ENCODE data around the gene NPRL2.
"Not testable (repeated sequence)": the region's sequence is repeated elsewhere in the genome, so short reads cannot be mapped to it uniquely, and the experiment has no call there.

Gene NPRL2

GRCh38 chr3:50326182-50326541 lies 24.4 kb downstream of the NPRL2 start:
- FAIRE-seq: no peak

- no peak for FAIRE-seq
Observed at GRCh38 chr3:50325497-50326181, 24.9 kb downstream of the NPRL2 start.

- FAIRE-seq: no peak
Observed at GRCh38 chr3:50325113-50325480, 25.5 kb downstream of the NPRL2 start.

DNA sequence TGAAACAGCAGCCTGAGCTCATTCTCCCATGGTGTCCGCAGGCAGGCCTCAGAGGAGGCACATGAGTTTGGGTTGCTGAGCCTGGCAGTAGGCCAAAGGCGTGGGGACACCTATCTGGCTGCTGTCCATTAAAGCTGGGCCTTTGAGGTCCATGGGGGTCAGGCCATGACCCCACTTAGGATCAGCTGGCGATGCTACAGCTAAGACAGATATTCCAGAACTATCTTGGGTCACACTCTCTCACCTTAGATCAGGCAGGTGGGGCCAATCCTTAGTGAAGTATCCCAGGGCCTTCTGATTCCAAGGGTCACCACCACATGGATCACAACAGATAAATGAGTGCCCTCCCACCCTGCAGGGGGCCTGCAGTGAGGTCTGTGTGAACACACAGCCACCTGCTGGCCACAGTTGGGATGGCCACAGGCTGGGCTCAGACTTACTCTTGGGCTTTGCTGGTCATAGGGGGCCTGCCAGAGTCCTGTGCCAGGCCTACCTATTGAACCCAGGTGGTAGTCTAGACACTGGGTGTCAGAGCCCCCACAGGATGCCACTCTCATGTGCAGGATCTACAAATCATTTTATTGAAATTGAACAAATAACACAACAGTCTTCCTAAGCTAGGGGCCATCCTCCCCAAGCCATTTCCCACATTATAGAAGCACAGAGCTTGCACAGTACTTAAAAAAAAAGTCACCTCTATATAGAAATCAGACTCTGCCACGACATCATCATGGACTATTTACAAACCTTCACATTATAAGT lies 26.0 kb downstream of the NPRL2 start:
- no peak for FAIRE-seq

DNA sequence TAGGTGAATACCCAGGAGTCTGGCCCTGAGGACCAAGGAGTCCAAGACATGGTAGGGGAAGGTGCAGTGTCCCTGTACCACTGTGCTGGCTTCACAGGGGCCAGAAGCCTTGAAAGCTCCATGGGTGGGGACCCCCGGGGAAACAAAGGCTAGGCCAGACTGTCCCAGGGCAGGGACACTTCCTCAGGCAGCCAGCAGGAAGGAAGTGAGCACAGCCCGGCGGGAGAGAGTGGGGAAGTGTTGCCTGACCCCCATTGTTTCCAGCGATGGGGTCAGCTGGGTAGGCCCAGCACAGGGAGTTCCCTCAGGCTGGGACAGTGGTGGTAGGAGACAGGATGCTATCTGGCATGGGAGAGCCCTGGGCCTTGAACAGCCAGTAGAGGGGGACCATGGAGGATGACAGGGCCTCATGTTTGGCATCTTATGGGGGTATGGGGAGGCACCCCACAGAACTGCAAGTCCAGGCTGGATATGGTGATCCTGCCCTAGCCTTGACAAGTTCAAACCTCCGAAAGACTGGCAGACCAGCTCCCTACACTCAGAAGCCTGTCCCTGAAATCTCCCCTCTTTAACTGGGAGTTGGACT lies 26.9 kb downstream of the NPRL2 start:
- FAIRE-seq: no peak

DNA sequence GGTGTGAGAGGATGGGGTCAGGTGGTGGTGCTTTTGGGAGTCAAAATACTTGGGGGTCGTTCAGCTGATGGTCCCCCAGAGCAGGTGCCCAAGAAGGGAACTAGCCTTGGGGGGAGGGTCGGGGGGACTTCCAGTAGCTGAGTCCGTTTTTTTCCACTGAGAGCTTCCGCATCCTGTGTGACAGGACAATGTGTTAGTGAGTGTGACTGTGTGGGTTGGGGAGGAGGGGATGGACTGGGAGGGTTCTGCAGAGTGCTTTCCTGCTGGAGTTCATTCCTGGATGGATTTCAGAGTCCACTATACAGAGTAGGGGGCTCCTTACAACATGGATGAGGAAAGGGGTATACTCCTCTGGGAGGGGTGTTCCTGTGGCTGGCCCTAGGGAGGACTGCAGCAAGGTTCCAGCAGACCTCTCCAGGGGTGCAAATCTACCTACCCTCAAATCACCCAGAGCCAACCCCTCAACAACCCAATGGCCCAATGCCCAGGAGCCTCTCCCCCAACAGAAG lies 27.4 kb downstream of the NPRL2 start:
- no peak for FAIRE-seq

- FAIRE-seq: no peak
Observed at GRCh38 chr3:50322386-50323091, 28.0 kb downstream of the NPRL2 start, which contains the start of gene HYAL2. HYAL2 (minus strand) TSS chr3:50322745; CDS start chr3:50320489, 2,256 bp downstream.

DNA sequence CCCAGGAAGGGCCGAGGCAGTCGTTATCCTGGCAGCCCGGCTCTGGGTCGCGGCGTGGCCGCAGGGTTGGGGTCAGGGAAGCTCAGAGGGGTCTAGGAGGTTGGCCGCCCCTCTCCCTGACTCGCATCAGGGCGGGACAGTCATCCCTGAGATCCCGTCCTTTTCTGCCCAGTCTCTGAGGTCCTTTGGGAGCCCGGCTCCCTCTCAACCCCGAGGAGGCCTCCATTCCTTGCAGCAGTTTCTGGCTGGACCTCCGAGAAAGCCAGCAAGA lies 28.5 kb downstream of the NPRL2 start:
- FAIRE-seq: no peak

- no peak for FAIRE-seq
Observed at GRCh38 chr3:50321336-50322114, 29.1 kb downstream of the NPRL2 start.

GRCh38 chr3:50320853-50321335 lies 29.7 kb downstream of the NPRL2 start:
- FAIRE-seq: no peak

- FAIRE-seq: no peak
Observed at GRCh38 chr3:50319894-50320625, 30.5 kb downstream of the NPRL2 start.

DNA sequence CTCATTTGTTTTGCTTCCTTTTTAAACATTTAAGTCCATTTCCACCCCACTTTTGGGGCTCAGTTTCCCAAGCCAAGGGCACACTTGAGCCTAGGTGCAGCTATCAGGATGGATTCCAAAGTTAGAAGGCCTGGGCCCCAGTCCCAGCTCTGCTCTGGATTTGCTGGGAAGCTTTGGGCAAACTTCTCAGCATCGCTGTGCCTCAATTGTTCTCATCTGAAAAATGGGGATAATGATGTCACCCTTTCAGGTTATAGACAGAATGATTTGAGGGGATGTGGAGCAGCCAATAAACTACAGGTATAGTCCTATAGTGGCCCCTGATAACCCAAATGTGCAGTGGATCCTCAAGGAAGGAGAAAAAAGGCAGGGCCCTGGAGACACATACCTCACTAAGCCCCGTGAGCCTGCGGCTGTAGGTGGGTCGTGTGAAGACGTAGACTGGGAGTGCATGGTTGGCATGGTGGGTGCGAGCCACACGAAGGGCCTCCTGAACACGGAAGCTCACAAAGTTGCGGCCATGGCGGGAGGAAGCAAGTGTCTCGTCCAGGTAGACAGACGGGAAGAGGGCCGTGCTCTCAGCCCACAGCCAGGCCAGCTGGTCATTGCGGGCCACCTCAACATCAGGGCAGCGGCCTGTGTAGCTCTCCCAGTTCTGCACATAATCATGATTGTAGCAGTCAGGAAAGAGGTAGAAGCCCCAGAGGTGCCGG lies 31.2 kb downstream of the NPRL2 start:
- FAIRE-seq: no peak

DNA sequence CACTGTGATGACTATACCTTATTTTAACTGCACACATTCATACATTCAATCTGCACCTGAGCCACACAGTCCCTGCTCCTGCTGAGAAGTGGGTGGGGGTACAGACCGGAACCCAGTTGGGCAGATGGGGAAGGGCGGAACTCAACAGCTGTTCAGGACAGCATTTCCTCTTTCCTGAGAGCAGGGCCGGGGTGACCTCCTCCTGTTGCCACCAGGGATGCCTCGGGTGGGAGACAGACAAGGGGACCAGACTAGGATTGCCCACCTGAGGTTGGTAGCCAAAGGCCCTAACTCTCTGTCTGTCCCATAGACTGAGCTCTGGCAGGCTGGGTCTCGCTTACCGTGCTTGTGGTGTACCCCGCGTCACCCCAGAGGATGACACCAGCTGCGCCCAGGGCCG lies 32.0 kb downstream of the NPRL2 start:
- FAIRE-seq: no peak

GRCh38 chr3:50318163-50318562 lies 32.4 kb downstream of the NPRL2 start:
- no peak for FAIRE-seq

GRCh38 chr3:50317300-50317699 lies 33.3 kb downstream of the NPRL2 start:
- FAIRE-seq: no peak

GRCh38 chr3:50316657-50317242 lies 33.8 kb downstream of the NPRL2 start:
- FAIRE-seq: no peak

GRCh38 chr3:50314816-50315215 lies 35.8 kb downstream of the NPRL2 start:
- FAIRE-seq: no peak

DNA sequence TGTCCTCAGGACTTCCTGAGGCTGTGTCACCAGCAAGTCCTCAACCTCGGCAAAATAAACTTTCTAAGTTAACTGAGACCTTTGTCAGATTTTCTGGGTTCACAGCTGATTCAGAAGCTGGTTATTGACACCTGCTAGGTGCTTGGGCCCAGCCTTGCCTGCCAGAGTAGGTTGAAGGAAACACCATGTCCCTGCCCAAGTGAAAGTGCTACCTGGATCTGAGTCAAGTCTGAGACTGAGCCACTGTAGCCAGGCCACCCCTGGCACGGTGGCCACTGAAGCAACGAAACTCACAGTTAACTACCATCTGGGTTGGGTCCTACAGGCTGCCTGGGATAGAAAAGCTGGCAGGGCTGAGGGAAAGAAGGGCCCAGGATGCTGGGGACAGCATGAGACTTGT lies 36.2 kb downstream of the NPRL2 start:
- FAIRE-seq: no peak

DNA sequence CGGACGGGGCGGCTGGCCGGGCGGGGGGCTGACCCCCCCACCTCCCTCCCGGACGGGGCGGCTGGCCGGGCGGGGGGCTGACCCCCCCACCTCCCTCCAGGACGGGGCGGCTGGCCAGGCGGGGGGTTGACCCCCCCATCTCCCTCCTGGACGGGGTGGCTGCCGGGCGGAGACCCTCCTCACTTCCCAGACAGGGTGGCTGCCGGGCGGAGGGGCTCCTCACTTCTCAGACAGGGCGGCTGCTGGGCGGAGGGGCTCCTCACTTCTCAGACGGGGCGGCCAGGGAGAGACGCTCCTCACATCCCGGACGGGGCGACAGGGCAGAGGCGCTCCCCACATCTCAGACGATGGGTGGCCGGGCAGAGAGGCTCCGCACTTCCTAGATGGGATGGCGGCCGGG lies 38.5 kb downstream of the NPRL2 start:
- FAIRE-seq: not testable (repeated sequence)

GRCh38 chr3:50304601-50305000 lies 46.0 kb downstream of the NPRL2 start:
- no peak for FAIRE-seq
